ENCODE results near the gene RETSAT. TPM values are rescaled to one million over a fixed set of nuclear protein-coding genes. Genes with fewer than 3 reads are reported as not detected.
"Not testable (repeated sequence)": the region's sequence is repeated elsewhere in the genome, so short reads cannot be mapped to it uniquely, and the experiment has no call there.

Gene RETSAT
- total and polyA plus RNA-seq, 12 donors: 20.3 to 87.4 (median 35.6) TPM

DNA sequence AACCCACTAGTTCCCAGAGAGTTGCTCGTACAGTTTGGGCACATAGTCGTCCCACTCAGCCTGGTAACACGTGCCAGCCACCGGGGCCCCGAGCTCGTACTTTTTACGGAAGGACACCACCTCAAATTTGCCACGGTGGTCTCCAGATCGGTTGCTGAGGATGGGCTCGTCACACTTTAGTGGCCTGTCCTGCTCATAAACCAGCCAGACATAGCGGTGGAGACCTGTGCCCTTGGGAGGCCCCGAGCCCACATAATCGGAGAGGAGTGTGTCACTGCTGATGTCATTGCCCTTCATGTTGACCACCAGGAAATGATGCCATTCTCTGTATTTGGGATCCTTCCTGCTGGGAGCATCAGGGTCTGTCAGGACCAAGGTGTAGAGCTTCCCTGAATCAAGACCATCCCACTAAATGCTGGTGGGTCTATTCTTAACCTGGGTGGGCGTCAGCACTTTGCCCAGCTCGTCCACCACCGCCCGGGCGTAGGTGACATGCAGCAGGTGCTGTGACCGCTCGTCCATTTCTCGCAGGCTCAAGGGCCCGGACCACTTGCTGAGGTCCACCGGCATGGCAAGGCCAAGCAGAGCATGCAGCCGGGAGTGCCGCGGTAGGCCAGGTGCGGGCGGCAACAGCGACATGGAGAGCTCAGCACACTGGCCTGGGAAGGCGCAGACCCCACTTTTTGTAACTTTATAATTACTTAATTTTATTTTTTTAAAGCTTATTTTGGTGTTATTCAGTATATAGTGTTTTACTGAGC is 12.9 kb downstream of the RETSAT start:
- Histone ChIP-seq H3K36me3 (peaks cover 0 to 50% (median 8%) of the 10 kb centered on the region in 9 donors), H3K27ac (no peak overlapping the region), H3K4me1 (no peaks in the 10 kb centered on the region), H3K27me3 (peaks cover 0 to 3% (median 0%) of the 10 kb centered on the region in 7 donors), H3K4me3 (no peak overlapping the region), H3K9me3 (no peaks in the 10 kb centered on the region)
- no peak for DNase-seq
- WGBS, 2 donors: 93 to 95% methylated on average over 30 of the region's 30 CpGs
- peak in 2 of 8 donors; percentile 6 to 20 for ATAC-seq
- TF ChIP-seq, protein P1, sequence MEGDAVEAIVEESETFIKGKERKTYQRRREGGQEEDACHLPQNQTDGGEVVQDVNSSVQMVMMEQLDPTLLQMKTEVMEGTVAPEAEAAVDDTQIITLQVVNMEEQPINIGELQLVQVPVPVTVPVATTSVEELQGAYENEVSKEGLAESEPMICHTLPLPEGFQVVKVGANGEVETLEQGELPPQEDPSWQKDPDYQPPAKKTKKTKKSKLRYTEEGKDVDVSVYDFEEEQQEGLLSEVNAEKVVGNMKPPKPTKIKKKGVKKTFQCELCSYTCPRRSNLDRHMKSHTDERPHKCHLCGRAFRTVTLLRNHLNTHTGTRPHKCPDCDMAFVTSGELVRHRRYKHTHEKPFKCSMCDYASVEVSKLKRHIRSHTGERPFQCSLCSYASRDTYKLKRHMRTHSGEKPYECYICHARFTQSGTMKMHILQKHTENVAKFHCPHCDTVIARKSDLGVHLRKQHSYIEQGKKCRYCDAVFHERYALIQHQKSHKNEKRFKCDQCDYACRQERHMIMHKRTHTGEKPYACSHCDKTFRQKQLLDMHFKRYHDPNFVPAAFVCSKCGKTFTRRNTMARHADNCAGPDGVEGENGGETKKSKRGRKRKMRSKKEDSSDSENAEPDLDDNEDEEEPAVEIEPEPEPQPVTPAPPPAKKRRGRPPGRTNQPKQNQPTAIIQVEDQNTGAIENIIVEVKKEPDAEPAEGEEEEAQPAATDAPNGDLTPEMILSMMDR (IDR thresholded peaks at IDR 0.05): no peak
- intact Hi-C loops (cut with DNase I): loop anchor here in 3 of 10 donors (2.0 kb wide), 2 partner anchors 25 to 27 kb away; no protein-coding TSS in a partner anchor

- ATAC-seq: peak in 1 of 8 donors; percentile 17
Observed at GRCh38 chr2:85340034-85340892, 14.1 kb downstream of the RETSAT start.

GRCh38 chr2:85334928-85335327 is 19.4 kb downstream of the RETSAT start:
- H3K9me3 ChIP-seq: no peaks in the 10 kb centered on the region
- DNase-seq (no peak), ATAC-seq (no peak)
- H3K36me3 ChIP-seq: no peaks in the 10 kb centered on the region
- no peak overlapping the region for H3K27ac ChIP-seq
- no peaks in the 10 kb centered on the region for H3K4me1 ChIP-seq
- 50 to 65% methylated on average over 2 of the region's 2 CpGs for WGBS, 2 donors
- H3K27me3 ChIP-seq: peaks cover 0 to 3% (median 0%) of the 10 kb centered on the region in 7 donors
- intact Hi-C loops (cut with DNase I): no loop called here
- TF ChIP-seq, protein P1 (IDR thresholded peaks at IDR 0.05): no peak
- no peak overlapping the region for H3K4me3 ChIP-seq

More at GRCh38 chr2:85340034-85340892, 14.1 kb downstream of the RETSAT start:
- intact Hi-C loops (cut with DNase I): no loop called here
- DNase-seq: no peak
- H3K27ac ChIP-seq: no peak overlapping the region
- peaks cover 0 to 3% (median 0%) of the 10 kb centered on the region in 7 donors for H3K27me3 ChIP-seq
- 32 to 48% methylated on average over 13 of the region's 13 CpGs for WGBS, 2 donors
- H3K9me3 ChIP-seq: no peaks in the 10 kb centered on the region
- no peaks in the 10 kb centered on the region for H3K4me1 ChIP-seq
- peaks cover 0 to 38% (median 0%) of the 10 kb centered on the region in 9 donors for H3K36me3 ChIP-seq
- TF ChIP-seq, protein P1 (IDR thresholded peaks at IDR 0.05): no peak
- no peak overlapping the region for H3K4me3 ChIP-seq

DNA sequence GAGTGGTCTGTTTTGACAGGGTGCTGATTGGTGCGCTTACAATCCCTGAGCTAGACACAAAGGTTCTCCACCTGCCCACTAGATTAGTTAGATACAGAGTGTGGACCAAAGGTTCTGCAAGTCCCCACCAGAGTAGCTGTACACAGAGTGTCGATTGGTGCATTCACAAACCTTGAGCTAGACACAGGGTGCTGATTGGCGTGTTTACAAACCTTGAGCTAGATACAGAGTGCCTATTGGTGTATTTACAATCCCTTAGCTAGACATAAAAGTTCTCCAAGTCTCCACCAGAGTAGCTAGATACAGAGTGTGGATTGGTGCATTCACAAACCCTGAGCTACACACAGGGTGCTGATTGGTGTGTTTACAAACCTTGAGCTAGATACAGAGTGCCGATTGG is 20.5 kb downstream of the RETSAT start:
- intact Hi-C loops (cut with DNase I); H3K36me3 ChIP-seq; H3K27ac ChIP-seq; ATAC-seq; H3K9me3 ChIP-seq; DNase-seq; H3K27me3 ChIP-seq; H3K4me1 ChIP-seq; H3K4me3 ChIP-seq: not testable (repeated sequence)
- WGBS, 2 donors: 96 to 97% methylated on average over 3 of the region's 4 CpGs

Data from heart right ventricle (tissue), 16 donors.